ENCODE measurements around the gene HOXA2.

Gene HOXA2

DNA sequence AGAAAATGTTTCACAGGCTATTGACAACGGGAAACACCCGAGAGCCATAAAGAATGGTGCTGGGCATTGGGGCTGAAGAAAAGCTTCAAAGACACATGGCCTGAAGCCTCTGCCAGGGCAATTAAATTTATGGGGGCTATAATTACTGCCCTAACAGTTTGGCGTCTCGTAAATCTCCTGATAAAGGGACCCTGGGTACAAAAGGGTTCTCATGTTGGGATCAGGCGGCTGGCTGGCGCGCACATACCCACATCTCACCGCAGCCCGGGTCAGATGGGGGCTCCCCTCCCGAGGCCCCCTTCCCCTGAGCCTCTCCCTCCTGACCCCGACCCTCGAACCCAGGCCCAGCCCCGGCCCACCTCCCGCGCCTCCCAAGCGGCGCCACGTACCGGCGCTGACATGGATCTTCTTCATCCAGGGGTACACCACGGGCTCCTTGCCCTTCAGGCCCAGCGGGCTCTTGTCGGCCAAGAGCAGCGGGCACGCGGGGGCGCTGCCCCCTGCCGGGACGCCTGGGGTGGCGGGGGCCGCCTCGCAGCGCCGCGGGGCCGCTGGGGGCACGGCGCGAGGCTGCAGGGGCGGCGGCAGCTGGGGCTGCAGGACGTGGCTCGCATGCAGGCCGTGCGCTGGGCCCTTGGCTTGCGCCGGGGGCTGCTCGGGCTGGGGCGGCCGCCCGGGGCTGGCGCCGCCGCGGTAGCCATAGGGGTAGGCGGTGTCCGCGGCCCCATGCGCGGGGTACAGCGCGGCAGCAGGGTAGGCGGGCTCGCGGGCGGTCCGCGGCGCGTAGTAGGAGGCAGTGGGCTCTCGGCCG is 27.5 kb upstream of the HOXA2 start (continued):
- TF ChIP-seq WT1 (tag by site-specific recombination; IDR thresholded peaks at IDR 0.05) (peak; percentile 62; the same call in 1 of the 2 replicates), ZNF843 (tag by site-specific recombination; IDR thresholded peaks at IDR 0.05) (peak; percentile 96), ZSCAN30 (tag by site-specific recombination; IDR thresholded peaks at IDR 0.05) (peak; percentile 87), ZNF677 (tag by site-specific recombination; IDR thresholded peaks at IDR 0.05) (no peak), OVOL3 (tag by site-specific recombination; IDR thresholded peaks at IDR 0.05) (peak; percentile 41), MZF1 (tag by site-specific recombination; IDR thresholded peaks at IDR 0.05; ENCODE audit: borderline replicate concordance) (no peak), ZBTB8A (tag by site-specific recombination; IDR thresholded peaks at IDR 0.05) (peak; percentile 94), ZBTB26 (tag by site-specific recombination; optimal IDR thresholded peaks at IDR 0.05) (peak; percentile 27), PRDM6 (tag by site-specific recombination; IDR thresholded peaks at IDR 0.05) (peak; percentile 82), ZNF335 (tag by site-specific recombination; conservative IDR thresholded peaks at IDR 0.05) (peak; percentile 84), FEZF1 (tag by site-specific recombination; IDR thresholded peaks at IDR 0.05) (peak; percentile 96), KLF10 (tag by site-specific recombination; IDR thresholded peaks at IDR 0.05) (peak; percentile 80; the same call in 1 of the 2 replicates), TCF7L2 (IDR thresholded peaks at IDR 0.05; ENCODE audit: borderline replicate concordance, low read depth, low read length) (peak; percentile 95), ZNF221 (tag by site-specific recombination; IDR thresholded peaks at IDR 0.05; ENCODE audit: borderline replicate concordance) (no peak), GLIS2 (tag by site-specific recombination; IDR thresholded peaks at IDR 0.05) (peak; percentile 79), ZNF76 (tag by site-specific recombination; IDR thresholded peaks at IDR 0.05; ENCODE audit: borderline replicate concordance, low read depth) (peak; percentile 80), ZNF423 (tag by site-specific recombination; IDR thresholded peaks at IDR 0.05) (peak; percentile 74), ZFHX2 (tag by site-specific recombination; conservative IDR thresholded peaks at IDR 0.05) (no peak; the same call in 1 of the 2 replicates), ZNF202 (tag by site-specific recombination; IDR thresholded peaks at IDR 0.05; ENCODE audit: borderline replicate concordance) (no peak), ZNF596 (tag by site-specific recombination; IDR thresholded peaks at IDR 0.05) (0 out of 2 replicates have a peak, but pooled peaks have one; percentile 20), BCL6B (tag by site-specific recombination; IDR thresholded peaks at IDR 0.05) (no peak), IKZF3 (tag by site-specific recombination; IDR thresholded peaks at IDR 0.05) (peak; percentile 78), ZNF341 (tag by site-specific recombination; IDR thresholded peaks at IDR 0.05; ENCODE audit: low read depth) (peak; percentile 47), KLF16 (tag by site-specific recombination; IDR thresholded peaks at IDR 0.05) (0 out of 2 replicates have a peak, but pooled peaks have one; percentile 49), PATZ1 (tag by site-specific recombination; IDR thresholded peaks at IDR 0.05) (peak; percentile 38), ZNF660 (tag by site-specific recombination; IDR thresholded peaks at IDR 0.05) (peak; percentile 51; the same call in 1 of the 2 replicates), BCL11A (tag by site-specific recombination; IDR thresholded peaks at IDR 0.05; ENCODE audit: low read depth) (no peak), ZNF23 (tag by site-specific recombination; IDR thresholded peaks at IDR 0.05; ENCODE audit: borderline replicate concordance) (no peak), ZIC2 (tag by site-specific recombination; IDR thresholded peaks at IDR 0.05) (peak; percentile 90)
- TF ChIP-seq, protein P1, sequence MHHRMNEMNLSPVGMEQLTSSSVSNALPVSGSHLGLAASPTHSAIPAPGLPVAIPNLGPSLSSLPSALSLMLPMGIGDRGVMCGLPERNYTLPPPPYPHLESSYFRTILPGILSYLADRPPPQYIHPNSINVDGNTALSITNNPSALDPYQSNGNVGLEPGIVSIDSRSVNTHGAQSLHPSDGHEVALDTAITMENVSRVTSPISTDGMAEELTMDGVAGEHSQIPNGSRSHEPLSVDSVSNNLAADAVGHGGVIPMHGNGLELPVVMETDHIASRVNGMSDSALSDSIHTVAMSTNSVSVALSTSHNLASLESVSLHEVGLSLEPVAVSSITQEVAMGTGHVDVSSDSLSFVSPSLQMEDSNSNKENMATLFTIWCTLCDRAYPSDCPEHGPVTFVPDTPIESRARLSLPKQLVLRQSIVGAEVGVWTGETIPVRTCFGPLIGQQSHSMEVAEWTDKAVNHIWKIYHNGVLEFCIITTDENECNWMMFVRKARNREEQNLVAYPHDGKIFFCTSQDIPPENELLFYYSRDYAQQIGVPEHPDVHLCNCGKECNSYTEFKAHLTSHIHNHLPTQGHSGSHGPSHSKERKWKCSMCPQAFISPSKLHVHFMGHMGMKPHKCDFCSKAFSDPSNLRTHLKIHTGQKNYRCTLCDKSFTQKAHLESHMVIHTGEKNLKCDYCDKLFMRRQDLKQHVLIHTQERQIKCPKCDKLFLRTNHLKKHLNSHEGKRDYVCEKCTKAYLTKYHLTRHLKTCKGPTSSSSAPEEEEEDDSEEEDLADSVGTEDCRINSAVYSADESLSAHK (tag by site-specific recombination; IDR thresholded peaks at IDR 0.05) = peak; percentile 83

Measured in HEK293 (cell line).